Kasumi-1 (cell line): ENCODE measurements around the gene ABLIM3.
A peak's percentile ranks its signal among the peaks of the same experiment; 100 is the strongest.

ENCODE experiments used
- DNase-seq, 2 experiments: peaks; one replicate each; lab custom pipeline; 2025; lab: John Stamatoyannopoulos, UW

The ABLIM3 gene

DNA sequence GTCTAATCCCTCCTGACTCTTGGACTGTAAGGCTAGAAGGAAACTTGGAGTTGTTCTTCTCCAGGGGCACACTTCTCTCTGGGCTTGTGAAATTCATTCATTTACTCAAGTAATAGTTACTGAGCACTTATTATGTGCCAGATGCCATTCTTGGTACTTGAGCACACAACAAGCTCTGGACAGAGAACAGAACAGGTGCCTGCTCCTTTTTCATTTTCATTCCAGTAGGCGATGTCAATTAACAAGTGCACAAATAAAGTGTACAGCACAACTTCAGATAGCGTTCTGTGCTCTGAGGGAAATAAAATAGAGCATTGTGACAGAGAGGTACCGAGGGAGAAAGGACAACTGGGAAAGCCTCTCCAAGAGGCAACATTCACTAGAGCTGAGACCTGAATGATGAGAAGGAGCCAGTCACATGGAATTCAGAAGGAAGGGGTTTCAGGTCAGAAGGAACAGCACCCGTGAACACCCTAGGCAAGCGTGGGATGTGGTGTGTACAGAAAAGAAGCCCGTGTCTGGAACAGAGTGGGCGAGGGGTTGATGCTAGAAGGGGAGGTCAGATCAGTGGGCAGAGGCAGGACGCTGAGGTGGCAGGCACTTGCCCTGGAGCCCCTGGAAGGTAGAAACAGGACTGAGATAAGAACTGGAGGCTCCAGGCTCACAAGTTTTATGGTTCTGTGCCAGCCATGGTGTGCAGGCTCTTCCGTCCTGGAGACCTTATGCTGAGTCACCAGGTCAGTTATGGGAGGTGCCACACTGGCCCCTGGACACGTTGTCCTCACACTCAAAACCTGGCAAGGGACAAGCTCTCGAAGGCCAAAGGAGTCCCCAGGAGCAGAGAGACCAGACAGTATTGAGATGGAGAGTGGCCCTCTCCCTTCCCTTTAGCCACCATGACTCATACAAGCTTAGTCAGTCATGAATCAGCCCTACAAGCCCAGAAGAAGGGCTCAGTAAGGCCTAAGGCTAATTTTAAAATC is 7.2 kb upstream of the ABLIM3 start:
- DNase-seq: no peak

- DNase-seq: no peak
Observed at GRCh38 chr5:149134778-149135500, 6.4 kb upstream of the ABLIM3 start.

GRCh38 chr5:149135536-149136201 is 5.6 kb upstream of the ABLIM3 start:
- no peak for DNase-seq

- no peak for DNase-seq
Observed at GRCh38 chr5:149138182-149138923, 2.9 kb upstream of the ABLIM3 start.

DNA sequence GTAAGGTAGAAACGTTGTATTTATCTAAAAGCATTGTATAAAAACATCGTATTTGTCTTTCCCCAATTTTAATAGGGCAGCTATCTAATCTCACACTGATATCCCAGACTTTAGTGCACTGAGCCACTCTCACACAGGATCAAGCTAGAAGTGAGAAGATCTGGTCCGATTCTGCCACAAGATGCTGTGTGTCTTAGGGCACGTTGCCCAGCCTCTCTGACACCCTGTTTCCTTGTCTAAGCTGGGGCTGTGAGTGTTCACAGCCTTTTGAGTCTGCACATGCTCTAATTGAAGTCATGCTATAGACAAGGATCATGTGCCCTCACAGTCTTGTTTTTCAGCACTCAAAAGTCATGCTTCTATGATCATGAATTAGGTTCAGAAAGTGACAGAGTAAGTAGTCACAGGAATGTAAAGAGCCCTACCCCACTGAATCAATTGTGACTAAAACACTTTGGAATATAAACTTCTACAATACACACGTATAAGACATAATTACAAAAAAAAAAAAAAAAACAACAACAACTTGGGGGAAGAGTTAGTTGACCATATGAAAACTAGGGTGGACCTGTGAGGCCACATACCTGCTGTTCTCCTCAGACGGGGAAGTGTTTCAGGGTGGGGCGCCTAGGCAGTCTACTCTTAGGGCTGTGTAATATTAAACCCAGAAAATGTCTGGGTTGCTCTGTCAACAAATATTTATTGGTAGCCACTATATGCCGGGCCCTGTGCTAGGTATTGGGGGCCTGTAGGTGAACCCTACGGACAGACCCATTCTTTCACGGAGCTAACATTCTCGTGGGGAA is 893 bp upstream of the ABLIM3 start:
- DNase-seq: no peak

DNA sequence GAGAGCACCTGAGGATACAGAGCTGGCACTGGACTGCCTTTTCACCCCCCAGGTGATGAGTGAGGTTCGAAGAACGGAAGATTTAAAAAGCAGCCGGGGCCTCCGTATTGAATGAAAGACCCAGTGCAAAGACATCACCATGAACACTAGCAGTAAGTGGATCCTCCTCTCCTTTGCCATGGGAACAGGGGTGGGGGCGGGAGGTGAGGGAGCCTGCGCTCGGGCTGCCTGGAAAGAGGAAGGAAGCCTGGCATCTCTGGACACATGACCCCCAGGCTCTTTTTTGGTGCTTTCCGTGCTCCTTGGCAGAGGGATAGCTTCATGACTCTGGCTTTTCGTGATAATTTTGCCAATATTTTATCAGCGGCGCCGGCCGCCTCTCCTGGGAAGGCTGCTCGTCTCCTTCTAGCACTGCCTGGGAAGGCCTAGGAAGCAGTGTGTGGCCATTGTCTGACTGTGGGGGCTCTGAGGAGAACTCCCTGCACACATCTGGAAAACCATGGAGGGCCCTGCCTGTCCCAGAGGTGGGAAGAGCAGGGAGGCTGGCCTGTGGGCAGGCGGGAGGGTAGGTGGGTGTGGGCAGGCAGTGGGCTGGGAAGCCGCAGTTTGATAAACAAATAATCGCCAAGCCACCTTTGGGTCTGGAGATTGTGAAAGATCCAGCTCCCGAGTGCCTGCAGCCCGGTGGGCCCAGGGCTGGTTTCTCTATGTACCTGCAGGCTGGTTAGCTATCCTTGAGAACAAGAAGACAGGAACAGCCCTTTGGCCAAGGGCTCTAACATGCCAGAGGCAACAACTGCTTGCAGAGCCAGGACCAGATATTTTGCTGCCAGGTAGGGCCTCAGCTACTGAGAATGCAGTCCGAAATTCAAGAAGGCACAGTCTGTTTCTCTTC is 911 bp downstream of the ABLIM3 start:
- peak in 1 of 2 experiments; percentile 19 for DNase-seq

GRCh38 chr5:149143470-149143869 is 2.2 kb downstream of the ABLIM3 start:
- DNase-seq: no peak

DNA sequence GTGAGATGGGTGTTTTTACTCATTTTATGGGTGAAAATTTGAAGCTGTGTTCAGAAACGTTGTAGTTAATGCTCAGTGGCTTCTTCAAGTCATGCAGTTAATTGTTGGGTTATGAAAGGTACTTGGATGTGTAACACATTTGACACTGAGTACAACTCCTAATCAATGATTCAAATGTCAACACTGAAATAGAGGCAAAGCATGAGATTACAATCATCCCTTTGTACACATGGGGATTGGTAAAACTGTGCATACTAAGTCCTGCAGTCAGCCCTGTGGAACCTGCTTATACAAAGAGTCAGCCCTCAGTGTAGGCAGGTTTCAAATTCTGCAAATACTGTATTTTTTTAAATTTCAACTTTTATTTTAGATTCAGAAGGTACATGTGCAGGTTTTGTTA is 3.3 kb downstream of the ABLIM3 start:
- no peak for DNase-seq

DNA sequence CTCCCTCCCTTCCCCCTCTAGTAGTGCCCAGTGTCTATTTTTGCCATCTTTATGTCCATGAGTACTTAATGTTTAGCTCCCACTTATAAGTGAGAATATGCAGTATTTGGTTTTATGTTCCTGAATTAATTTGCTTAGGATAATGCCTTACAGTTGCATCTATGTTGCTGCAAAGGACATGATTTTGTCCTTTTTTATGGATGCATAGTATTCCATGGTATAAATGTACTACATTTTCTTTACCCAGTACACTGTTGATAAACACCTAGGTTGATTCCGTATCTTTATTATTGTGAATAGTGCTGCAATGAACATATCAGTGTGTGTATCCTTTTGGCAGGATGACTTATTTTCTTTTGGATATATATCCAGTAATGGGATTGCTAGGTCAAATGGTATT is 3.8 kb downstream of the ABLIM3 start:
- no peak for DNase-seq

- DNase-seq: no peak
Observed at GRCh38 chr5:149147676-149148075, 6.4 kb downstream of the ABLIM3 start.

DNA sequence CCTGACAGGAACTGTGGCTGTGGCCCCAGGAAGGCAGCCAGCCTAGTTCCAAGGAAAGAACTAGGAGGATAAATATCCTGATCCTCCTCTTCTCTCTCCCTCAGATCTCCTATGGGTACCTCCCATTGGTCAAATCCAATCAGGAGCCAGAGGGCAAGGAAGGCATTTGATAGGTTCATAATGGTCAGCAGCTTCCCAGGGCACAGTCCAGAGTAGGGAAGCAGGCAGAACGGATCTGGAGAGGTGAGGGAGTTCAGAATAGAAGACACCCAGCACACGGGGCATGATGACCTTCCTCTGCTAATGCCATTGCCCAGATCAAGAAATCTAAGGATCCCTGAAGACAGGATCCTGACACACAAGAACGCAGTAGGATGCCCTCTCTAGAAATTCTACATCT is 8.6 kb downstream of the ABLIM3 start:
- DNase-seq: no peak

- no peak for DNase-seq
Observed at GRCh38 chr5:149150457-149150856, 9.2 kb downstream of the ABLIM3 start.

- DNase-seq: peak in 1 of 2 experiments; percentile 10
Observed at GRCh38 chr5:149151717-149152116, 10.4 kb downstream of the ABLIM3 start.

DNA sequence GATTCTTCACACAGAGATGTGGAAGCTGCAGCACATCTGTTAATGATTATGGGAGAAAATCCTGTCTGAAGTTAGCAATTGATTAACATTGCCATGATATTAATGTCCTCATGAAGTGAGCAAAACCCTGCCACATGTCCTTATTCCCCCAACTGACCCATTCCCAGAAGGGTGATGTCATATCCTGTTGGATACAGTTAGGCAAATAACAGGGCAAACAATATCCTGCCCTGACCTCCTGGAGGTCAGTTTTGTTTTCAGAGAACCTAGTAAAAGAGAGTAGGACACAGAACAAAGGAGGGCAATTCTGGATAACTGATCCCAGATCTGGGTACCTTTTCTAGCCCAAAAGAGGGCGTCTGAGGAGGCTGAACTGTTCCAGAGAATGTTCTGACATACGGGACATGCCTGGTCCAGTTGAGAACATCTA is 11.0 kb downstream of the ABLIM3 start:
- DNase-seq: no peak

DNA sequence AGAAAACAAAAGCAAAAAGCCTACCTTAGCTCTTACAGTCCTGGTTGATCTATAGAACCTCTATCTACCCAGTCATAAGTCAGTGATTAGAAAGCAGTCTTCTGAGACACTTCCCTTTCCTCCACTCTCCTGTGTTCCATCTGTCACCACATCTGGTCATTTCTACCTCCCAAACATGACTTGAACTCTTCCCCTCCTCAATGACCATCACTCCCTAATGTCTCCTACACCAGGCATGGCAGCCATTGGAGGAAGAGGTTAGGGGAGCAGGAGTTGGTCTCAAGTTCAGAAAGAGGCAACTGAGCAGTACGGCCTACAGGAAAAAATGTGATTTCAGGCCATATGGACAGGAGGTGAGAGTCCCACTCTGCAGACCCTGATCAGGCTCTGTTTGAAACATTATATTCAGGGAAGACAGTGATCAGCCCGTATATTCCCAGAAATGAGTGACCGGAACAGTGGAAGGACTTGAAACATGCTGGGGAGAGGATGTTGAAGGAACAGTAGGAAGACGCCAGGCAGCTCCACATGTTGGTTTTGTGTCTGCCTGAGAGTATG is 12.0 kb downstream of the ABLIM3 start:
- no peak for DNase-seq

- no peak for DNase-seq
Observed at GRCh38 chr5:149153751-149154610, 12.7 kb downstream of the ABLIM3 start.

DNA sequence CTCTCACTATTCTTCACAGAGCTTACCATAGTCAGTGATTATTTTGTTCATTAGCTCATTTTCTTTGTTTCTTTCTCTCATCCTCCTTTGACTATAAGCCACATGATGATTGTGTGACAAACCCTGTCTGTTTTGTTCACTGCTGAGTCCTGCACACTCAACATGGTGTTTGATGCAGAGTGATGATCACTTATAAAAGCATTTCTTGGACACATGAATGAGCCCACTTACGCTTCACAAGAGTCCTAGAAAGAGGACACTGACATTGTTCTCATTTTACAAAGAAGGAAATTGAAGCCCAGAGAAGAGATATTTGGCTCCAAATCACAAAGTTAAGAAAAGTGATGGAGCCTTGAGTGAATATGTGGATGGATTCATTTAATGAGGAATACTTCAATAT is 13.4 kb downstream of the ABLIM3 start:
- no peak for DNase-seq

GRCh38 chr5:149156435-149157083 is 15.3 kb downstream of the ABLIM3 start:
- DNase-seq: no peak
